KMS-11 (cell line): ENCODE measurements around the gene LHFPL3.

Source experiments
- H2AFZ ChIP-seq: fragments of 200-600 bp; sonication (generic); 2 replicates; pipeline ENCODE4 v1.6.1; 2016; ENCODE audit warnings: antibody characterized with exemption, mixed run types, low read depth
- H3K27ac ChIP-seq: fragments of 200-600 bp; sonication (generic); 2 replicates; pipeline ENCODE4 v1.6.1; 2016; ENCODE audit warnings: mild to moderate bottlenecking, mixed run types
- H3K27me3 ChIP-seq: fragments of 200-600 bp; sonication (generic); 2 replicates; pipeline ENCODE4 v1.6.1; 2017; ENCODE audit warnings: mild to moderate bottlenecking, low read depth, mixed run types, moderate library complexity; ENCODE audit not compliant: insufficient read depth
- H3K36me3 ChIP-seq: fragments of 200-600 bp; sonication (generic); 2 replicates; pipeline ENCODE4 v1.6.1; 2017; ENCODE audit warnings: mild to moderate bottlenecking, mixed run types; ENCODE audit not compliant: insufficient read depth
- H3K4me1 ChIP-seq: fragments of 200-600 bp; sonication (generic); 2 replicates; pipeline ENCODE4 v1.6.1; 2016; ENCODE audit warnings: mild to moderate bottlenecking, low read depth, mixed run types; ENCODE audit not compliant: poor library complexity, severe bottlenecking
- H3K4me2 ChIP-seq: fragments of 200-600 bp; sonication (generic); 2 replicates; pipeline ENCODE4 v1.7.0; 2016; ENCODE audit warnings: mild to moderate bottlenecking, mixed run types
- H3K4me3 ChIP-seq: fragments of 200-600 bp; sonication (generic); IDR thresholded peaks from 2 replicates; pipeline ENCODE4 v1.6.1; 2017; ENCODE audit warnings: low read depth, low read length, mixed read lengths; ENCODE audit not compliant: insufficient read depth
- H3K79me2 ChIP-seq: fragments of 200-600 bp; sonication (generic); 2 replicates; pipeline ENCODE4 v1.6.1; 2016; ENCODE audit warnings: low read depth, mixed run types; ENCODE audit not compliant: insufficient read depth
- H3K9ac ChIP-seq: fragments of 200-600 bp; sonication (generic); 2 replicates; pipeline ENCODE4 v1.6.1; 2016; ENCODE audit warnings: mild to moderate bottlenecking, mixed run types
- H4K20me1 ChIP-seq: fragments of 200-600 bp; sonication (generic); 2 replicates; pipeline ENCODE4 v1.6.1; 2016; ENCODE audit warnings: mild to moderate bottlenecking, mixed run types; ENCODE audit not compliant: insufficient read depth
- CTCF ChIP-seq: fragments of 200-600 bp; sonication (generic); conservative IDR thresholded peaks from 2 replicates; pipeline ENCODE4 v1.6.1; 2017; ENCODE audit warnings: low read depth, mild to moderate bottlenecking, antibody characterized with exemption, low read length, moderate library complexity, mixed read lengths

LHFPL3 gene

GRCh38 chr7:104664648-104665047 is 336.2 kb downstream of the LHFPL3 start:
- no peaks in the 10 kb centered on the region for H4K20me1 ChIP-seq
- no peak overlapping the region for H3K27ac ChIP-seq
- H3K9ac ChIP-seq: no peak overlapping the region
- H3K4me3 ChIP-seq: no peak overlapping the region
- no peaks in the 10 kb centered on the region for H3K27me3 ChIP-seq
- H3K4me1 ChIP-seq: no peaks in the 10 kb centered on the region
- TF ChIP-seq CTCF: no peak
- H3K4me2 ChIP-seq: no peak overlapping the region
- H3K79me2 ChIP-seq: no peaks in the 10 kb centered on the region
- H3K36me3 ChIP-seq: no peaks in the 10 kb centered on the region
- H2AFZ ChIP-seq: no peak overlapping the region

GRCh38 chr7:104677587-104677986 is 349.2 kb downstream of the LHFPL3 start:
- Histone ChIP-seq H2AFZ (no peak overlapping the region), H4K20me1 (no peaks in the 10 kb centered on the region), H3K4me1 (no peaks in the 10 kb centered on the region), H3K27ac (no peak overlapping the region), H3K4me3 (no peak overlapping the region), H3K4me2 (no peak overlapping the region), H3K9ac (no peak overlapping the region), H3K27me3 (no peaks in the 10 kb centered on the region), H3K79me2 (no peaks in the 10 kb centered on the region), H3K36me3 (no peaks in the 10 kb centered on the region)
- no peak for TF ChIP-seq CTCF

GRCh38 chr7:104679085-104679484 is 350.7 kb downstream of the LHFPL3 start:
- no peaks in the 10 kb centered on the region for H3K4me1 ChIP-seq
- H3K27me3 ChIP-seq: no peaks in the 10 kb centered on the region
- no peak overlapping the region for H3K4me3 ChIP-seq
- no peaks in the 10 kb centered on the region for H4K20me1 ChIP-seq
- no peaks in the 10 kb centered on the region for H3K79me2 ChIP-seq
- TF ChIP-seq CTCF: no peak
- no peak overlapping the region for H3K4me2 ChIP-seq
- H3K9ac ChIP-seq: no peak overlapping the region
- no peaks in the 10 kb centered on the region for H3K36me3 ChIP-seq
- no peak overlapping the region for H3K27ac ChIP-seq
- no peak overlapping the region for H2AFZ ChIP-seq

GRCh38 chr7:104686286-104686685 is 357.9 kb downstream of the LHFPL3 start:
- no peaks in the 10 kb centered on the region for H4K20me1 ChIP-seq
- no peak overlapping the region for H3K4me3 ChIP-seq
- H3K4me2 ChIP-seq: no peak overlapping the region
- H3K9ac ChIP-seq: no peak overlapping the region
- H3K27ac ChIP-seq: no peak overlapping the region
- no peak overlapping the region for H2AFZ ChIP-seq
- no peak for TF ChIP-seq CTCF
- H3K79me2 ChIP-seq: no peaks in the 10 kb centered on the region
- H3K4me1 ChIP-seq: peaks cover 18% of the 10 kb centered on the region
- H3K36me3 ChIP-seq: no peaks in the 10 kb centered on the region
- H3K27me3 ChIP-seq: no peaks in the 10 kb centered on the region
